NCI-H1436 (cell line): ENCODE results near the gene TNNC1.

Source experiments
- DNase-seq: peaks from one replicate; lab custom pipeline; 2025; lab: John Stamatoyannopoulos, UW

Gene TNNC1

DNA sequence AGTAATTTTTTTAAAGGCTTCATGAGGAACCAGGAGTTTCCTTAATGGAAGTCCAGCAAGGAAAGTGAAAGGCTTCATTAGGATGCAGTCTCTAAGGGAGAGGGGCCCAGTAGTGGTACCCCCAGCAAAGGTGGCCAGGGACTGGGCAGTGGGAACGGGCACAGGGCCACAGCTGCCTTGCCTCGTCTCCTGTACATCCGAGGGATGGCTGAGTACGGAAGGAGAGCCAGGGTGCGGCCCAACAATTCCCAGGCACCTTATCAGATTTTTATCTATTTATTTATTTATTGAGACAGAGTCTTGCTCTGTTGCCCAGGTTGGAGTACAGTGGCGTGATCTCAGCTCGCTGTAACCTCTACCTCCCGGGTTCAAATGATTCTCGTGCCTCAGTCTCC lies 23.4 kb downstream of the TNNC1 start:
- DNase-seq = no peak

DNA sequence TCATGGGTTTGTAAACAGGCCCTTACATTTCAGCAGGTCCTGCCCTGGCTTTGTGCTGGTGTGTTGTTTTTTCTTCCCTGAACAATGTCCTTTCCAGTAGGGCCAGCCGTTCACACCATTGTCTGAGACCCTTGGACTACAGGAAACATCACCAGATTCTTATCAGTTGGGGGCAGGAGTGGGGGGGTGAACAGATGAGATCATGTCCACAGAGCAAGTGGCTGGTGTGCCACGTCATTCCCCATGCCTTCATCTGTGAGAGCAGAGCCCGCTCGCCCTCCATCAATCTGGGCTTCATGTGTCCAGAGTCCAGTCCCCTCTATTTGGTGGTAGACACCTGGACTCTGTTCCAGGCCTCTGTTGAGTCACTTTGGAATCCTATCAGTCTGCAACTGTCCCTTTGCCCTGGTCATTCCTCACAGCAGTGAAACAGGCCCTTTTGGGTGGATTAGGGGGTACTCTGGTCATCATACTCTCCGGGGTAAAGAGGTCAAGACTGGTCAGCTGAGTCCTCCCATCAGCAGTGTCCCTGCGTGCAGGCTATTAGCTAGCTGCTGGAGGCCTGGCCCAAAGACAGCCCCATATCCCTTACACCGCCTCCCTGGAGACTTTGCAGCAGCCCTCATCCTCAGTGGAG lies 23.9 kb downstream of the TNNC1 start:
- no peak for DNase-seq

DNA sequence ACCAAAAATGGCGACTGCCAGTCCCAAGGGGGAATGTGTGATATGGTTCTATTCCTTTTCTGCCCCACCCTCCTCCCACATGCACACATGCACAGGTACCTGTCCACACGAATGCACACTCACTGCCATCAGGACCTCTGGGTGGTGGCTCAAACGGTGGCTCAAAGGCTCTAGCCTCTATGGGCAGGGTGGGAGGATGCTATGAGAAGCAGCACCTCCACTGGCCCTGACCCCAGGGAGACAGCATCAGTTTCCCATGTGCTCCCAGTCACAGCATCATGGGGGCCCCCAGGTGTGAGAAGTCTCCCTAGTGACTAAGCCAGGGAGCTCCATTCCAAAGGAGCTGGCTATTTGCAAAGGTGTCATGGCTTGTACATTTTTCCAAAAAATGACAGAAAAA lies 24.8 kb downstream of the TNNC1 start:
- DNase-seq = no peak

DNA sequence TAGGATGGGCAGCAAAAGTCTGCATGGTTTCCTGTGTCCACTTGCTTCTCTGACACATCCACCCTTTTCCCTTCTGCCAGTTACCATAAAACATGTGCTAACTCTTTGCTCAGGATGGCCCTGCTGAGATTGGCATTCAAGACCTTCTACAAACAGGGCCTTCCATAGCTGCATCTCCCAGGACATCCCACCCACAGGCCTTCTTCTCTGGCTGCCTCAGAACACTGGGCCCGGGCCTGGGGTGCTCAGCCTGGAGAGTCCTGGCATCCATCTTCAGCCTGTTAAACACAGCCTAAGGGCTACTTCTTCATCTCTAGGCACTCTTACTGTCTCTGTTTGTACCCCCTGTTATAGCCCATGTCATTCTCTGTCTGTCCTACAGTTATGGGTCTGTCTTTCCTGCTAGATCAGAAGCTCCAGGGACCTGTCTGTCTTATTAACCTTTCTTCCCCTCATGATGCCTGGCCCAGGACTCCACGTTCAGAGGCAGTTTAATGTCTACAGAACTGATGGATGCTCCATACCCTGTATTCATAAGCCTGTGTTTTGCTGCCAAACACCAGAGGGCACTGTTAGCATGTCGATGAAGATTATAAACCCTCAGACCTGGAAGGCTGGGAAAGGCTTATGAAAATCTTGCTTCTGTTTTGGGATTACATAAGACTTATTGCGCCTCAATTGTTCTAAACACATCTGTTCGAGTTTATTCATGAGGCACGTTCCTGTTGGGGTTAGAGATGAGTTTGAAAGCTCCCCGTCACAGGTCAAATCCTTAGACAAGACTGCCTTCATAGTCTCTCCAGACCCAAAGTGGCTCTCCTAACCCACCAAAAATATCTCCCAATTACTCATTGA lies 25.5 kb downstream of the TNNC1 start:
- peak; percentile 31 for DNase-seq

DNA sequence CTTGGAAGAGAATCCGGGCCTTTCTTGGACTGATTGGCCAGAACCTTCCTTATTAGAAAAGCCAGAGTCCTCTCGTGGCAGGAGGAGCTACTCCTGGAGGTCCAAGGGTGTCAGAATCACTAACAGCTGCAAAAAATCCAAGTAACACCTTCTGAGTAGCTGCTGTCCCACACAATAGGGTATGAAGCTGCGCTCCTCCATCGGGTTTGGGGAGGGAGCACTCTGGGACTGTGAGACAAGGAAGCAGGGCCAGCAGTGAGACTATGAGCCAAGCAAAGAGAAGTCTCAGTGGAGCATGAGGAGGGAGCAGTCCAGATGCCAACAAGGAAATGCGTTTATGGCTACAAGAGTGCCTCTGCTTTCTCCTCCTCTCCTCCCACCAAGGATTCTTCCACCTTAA lies 30.7 kb downstream of the TNNC1 start:
- DNase-seq = no peak

DNA sequence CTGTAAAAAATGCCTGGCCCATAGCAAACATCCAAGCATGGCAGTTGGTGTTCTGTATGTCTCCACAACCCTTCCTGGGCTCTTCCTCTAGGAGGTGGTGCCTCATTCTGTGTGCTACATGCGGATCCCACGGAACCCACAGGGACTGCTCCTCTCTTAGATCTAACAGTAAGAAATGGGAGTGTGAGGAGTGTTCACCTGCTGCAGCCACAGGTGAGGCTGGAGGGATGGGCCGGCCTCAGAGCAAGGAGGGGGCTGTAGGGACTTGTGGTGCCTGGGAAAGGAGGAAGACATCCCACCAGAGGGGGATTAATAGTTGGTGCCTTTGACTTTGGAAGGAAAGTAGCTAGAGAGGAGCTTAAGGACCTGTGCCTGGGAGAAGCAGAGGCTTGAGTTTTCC lies 31.2 kb downstream of the TNNC1 start:
- no peak for DNase-seq

DNA sequence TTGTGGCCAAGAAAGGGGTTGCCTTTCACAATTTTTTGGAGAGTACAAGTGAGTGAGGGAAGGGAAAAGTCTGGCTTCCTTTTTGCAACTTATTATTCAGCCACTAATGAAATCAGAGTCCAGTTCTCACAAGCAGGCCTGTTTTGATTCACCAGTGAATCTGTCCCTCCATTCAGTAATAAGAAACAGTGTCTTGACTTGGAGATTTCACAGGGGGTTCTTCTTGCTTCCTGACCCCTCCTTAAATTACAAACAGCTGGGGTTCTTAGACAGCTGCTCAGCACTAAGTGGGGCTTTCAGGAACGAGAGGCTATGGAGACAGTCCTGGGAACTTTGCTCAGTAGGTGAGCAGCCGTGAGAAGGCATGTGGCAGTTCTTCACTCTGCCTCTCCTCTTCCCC lies 33.5 kb downstream of the TNNC1 start:
- DNase-seq = no peak

DNA sequence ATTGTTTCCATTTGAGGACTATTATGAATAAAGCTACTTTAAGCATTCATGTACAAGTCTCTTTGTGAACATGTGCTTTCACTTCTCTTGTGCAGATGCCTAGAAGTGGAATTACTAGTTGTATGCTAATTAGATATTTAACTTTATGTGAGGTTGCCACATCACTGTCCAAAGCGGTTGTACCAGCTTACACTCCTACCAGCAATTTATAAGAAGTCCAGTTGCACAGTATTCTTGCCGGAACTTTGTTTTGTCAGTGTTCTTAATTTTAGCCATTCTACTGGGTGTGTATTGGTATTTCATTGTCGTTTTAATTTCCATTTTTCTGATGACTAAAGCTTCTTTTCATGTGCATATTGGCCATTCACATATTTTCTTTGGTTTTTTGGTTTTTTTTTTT lies 38.0 kb downstream of the TNNC1 start:
- no peak for DNase-seq

DNA sequence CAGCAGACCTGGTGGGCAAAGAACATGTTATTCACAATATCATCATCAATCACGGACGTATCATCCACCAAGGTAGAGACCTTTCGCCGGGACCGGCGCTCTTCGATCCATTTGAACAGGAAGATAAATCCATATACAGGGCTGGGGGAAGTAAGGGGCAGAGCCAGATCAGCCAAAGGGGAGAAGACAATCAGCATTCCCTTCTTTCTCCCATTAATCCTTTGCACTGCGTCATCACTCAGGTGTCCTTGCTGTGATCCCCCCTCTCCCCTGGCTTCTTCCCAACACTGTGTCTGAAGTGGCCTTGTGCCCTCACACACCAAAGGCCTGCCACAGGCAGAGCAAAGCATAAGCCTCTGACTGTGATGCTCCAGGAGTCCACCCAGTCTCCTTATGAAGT lies 45.4 kb downstream of the TNNC1 start:
- DNase-seq = no peak

DNA sequence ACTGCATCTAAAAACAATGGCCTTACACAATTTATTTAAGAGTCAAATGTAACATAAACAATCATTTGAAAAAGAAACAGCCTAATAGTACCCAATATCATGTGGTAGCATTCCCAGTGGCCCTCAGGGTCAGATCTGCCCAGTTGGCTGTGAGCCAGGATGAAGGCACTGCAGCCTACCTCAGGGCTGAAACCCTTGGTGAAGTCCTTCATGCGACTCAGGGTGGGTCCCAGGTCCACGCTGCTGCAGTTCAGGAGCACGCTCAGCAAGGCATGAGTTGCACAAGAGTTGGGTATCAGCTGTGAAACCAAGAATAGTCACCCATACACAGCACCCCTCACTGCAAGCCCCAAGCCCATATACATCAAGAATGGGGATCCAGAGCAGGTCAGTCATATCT lies 46.1 kb downstream of the TNNC1 start:
- DNase-seq = no peak

DNA sequence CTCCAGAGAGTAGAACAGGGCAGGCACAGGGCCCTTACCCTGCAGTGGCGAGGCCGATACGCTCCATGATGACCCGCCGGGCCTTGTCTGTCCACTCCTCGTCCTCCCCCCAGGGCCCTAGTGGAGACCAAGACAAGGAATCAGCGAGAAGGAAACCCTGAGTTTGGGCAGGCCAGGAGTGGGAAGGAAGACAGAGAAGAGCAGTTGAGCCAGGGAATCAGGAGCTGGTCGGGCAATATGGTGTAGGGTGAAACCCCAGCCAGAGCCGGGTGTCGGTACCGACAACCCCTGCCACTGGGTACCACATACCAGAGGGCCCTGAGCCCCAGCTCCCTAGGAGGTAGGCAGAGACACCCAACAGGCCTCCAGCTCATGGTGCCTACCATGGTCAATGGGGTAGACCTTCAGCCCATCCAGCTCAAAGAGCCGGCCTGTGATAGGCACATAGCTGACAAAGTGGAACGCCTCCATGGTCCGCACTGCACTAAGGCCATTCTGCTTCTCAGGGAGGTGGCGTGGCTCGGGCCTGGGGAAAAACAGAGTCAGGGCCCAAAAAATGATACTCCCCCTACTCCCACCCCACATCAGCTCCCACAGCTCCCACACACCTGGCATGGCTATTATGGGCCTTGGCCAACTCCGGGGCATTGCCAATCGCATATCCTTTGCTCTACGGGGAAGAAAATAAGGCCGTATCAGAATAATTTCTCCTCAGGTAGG lies 46.9 kb downstream of the TNNC1 start:
- no peak for DNase-seq

DNA sequence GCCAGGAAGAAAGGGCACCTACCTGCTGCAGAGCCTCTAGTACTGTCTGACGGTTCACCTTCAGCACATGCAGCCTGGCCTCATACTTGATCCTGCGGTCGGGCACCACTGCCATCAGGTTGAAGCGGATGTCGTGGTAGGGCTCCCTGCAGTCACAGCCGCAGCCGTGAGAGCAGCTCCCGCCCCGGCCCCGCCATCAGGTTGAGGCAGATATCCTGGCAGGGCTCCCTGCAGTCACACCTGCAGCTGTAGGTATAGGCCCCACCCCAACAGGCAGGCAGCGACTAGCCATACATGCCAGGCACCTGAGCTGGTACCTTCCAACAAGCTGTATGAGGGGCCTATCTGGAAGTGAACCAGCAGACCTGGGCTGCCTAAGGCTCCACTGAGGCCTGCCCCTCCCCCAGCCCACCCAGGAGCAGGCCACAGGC lies 47.6 kb downstream of the TNNC1 start:
- DNase-seq = no peak

DNA sequence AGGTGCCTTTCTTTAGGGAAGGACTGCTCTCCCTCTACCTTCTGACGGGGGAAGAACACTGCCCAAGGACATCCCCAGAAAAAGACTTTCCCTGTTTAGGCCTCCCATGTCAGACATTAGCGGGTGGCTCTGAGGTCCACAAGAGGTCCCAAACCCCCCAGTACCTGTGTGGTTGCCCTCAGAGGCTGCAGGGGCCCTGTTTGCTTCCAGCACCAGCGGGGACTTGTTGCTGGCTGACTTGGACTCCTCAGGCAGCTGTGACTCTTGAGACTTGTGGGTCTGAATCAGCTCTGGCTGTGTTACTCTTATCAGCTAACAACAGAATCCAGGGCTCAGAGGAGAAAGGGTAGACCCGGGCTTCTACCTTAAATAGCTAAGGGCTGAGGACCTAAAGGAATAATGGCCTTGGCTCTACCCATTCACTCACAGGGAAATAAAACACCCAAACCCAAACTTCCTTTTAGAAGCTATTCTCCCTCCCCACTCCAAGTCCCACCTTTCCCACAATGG lies 48.2 kb downstream of the TNNC1 start:
- no peak for DNase-seq

DNA sequence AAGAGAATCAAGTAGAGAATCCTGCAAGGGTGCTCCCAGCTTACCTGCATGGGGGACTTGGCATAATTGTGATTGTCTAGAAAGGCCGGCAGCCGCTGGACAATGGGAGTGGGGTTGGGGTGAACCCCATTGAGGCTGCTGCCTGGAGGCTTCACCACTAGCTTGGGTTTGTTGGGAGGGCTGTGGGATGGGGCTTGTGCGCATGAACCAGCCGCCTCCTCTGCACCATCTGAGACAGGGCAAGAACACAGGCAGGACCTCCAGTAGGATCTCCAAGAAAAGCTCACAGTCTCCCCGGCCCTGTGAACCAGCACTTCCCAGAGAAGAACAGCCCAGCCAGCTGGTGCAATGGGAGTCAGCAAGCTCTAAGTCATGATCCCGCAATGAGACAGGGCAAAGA lies 48.8 kb downstream of the TNNC1 start:
- DNase-seq = no peak

DNA sequence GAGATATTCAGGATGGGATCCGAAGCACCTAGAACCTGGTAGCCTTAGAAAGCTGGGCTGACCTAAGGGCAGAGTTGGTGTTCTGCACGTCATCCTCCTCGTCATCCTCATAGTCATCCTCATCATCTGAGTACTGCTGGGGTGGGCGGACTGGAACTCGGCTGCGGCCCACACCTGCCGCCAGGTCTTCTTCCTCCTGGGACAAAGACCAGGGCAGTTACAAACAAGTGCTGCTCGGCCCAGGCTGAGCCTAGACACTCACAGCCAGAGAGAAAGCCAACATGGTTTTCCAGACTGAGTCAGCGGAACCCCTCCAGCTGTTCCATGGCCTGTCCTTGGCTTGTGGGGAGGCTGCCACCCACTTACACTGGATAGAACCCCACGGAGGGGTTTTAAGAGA lies 49.5 kb downstream of the TNNC1 start:
- no peak for DNase-seq

DNA sequence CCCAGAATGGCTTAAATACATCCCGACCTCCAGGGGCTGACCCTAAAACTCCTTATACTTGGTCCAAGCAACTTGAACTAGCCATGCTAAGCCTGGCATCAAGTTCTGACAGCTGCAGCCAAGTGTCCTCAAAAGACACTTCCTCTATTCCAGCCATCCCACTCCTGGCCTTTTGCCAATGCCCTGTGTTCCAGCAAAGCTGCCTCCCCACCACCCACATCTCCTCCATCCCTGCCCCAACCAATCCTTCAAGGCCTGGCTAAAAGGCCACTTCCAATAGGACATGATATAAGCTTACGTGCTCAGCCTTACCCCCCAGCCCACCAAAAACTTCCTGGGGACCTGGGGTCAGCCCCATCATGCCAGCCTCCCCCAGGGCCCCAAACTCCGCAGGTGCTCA lies 49.9 kb downstream of the TNNC1 start:
- no peak for DNase-seq

DNA sequence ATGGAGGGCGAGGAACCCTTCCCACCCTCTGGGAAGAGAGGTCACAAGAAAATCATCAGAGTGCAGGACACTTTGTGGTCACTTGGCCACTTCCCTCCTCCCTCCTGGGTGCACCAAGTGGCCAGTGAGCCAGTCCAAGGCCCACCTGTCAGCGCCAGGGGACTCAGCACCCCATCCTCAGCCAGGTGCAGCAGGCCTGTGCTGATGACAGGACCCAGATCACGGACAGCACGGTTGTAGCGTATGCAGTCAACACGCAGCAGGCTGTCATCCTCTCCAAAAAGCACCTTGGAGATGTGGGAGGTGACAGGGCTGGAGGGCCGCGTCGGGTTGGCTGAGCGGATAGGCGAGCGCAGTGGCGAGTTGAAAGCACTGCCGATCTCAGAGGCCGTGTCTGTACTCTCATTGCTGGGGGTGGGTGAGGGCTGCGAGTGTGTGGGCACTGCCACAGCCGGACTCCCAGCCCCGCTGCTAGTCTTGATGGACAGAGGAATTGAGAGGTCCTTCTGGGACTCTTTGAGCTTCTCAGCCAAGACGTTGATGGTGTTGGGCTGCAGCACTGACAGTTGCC lies 50.5 kb downstream of the TNNC1 start:
- DNase-seq = no peak

DNA sequence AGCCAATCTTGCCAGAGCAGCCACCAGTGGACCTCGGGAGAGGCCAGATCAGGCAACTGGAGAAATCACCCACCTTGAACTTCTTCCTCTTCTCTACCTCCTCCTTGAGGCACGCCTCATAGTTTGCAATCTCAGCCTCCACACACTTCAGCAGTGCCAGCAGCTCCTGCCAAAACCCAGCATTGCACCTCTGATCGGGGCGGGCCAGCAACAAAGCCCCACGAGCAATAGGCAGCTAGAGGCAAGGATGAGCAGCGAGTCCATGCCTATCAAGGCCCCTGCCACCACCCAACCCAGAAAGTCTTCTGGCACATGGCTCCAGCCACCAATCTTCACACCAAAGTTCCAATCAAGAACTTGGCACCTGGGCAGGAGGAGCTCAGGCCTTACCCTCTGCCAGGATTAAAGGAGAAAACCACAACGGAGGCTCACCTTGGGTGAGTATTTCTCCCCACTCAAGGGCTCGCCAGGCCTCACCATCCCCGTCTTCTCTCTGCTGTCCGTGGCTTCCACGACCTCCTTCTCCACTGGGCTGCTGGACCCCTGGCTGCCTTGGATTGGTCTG lies 51.1 kb downstream of the TNNC1 start:
- no peak for DNase-seq

DNA sequence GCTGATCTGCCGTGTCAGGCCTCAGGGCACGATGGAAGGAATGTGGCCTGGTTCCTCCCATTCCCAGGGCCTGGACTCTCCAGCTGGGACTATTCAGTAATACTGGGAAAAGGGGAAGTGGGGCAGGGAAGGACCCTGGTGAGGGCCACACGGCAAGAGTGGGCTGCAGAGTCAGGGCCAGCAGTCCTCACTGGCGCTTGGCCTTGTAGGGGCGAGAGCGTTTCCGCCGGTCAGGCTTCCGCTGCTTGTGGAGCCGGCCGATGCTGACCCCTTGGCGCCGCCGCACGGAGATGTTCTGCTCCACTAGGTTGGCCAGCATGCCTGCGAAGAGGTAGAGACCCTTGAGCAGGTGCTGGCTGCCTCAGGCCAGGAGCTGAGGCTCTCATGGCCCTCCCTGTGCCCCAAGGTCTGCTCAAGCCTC lies 51.7 kb downstream of the TNNC1 start:
- no peak for DNase-seq

DNA sequence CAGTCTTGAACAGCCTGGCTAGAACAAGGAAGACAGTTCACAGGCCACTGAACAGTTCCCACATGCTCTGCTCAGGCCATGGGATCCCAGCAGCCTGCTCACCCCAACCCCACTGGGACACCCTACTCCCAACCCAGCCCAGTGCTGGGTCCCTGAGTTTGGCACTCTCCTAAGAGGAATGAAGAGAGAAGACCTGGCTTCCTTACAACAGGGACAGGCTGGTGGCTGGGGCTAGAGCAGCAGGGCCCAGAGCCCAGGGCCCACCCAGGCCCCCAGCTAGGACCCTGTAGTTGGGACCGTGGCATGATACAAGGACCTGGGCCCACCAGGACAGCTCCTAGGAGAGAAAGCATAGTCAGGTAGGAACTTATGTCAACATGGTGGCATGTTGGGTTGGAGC lies 52.3 kb downstream of the TNNC1 start:
- DNase-seq = no peak
